ENCODE results near the gene TM6SF1. TPM values are rescaled to one million over a fixed set of nuclear protein-coding genes. Genes with fewer than 3 reads are reported as not detected.
"Not testable (repeated sequence)": the region's sequence is repeated elsewhere in the genome, so short reads cannot be mapped to it uniquely, and the experiment has no call there.

The TM6SF1 gene
- total RNA-seq, 2 donors from 2014 or later: 7.3 to 30.2 TPM

- no peaks in the 10 kb centered on the region for H3K9me3 ChIP-seq
- H3K4me1 ChIP-seq: no peaks in the 10 kb centered on the region
- no peak overlapping the region for H3K27ac ChIP-seq
- no peak for DNase-seq (ENCODE audit: low spot score)
- H3K4me3 ChIP-seq: no peak overlapping the region
- H3K36me3 ChIP-seq: peaks cover 7% of the 10 kb centered on the region
- no peak for TF ChIP-seq CTCF (IDR thresholded peaks at IDR 0.05)
- H3K27me3 ChIP-seq: no peaks in the 10 kb centered on the region
Measured at GRCh38 chr15:83127547-83128150, 20.2 kb downstream of the TM6SF1 start.

GRCh38 chr15:83129791-83130190, 22.3 kb downstream of the TM6SF1 start:
- Histone ChIP-seq H3K27me3 (no peaks in the 10 kb centered on the region), H3K4me1 (no peaks in the 10 kb centered on the region)

GRCh38 chr15:83132861-83133523, 25.5 kb downstream of the TM6SF1 start:
- Histone ChIP-seq H3K9me3 (no peaks in the 10 kb centered on the region), H3K27me3 (no peaks in the 10 kb centered on the region), H3K36me3 (no peaks in the 10 kb centered on the region), H3K4me1 (no peaks in the 10 kb centered on the region), H3K4me3 (no peak overlapping the region), H3K27ac (no peak overlapping the region)
- DNase-seq (ENCODE audit: low spot score): no peak
- TF ChIP-seq CTCF (IDR thresholded peaks at IDR 0.05): no peak

More at GRCh38 chr15:83129791-83130190, 22.3 kb downstream of the TM6SF1 start:
- TF ChIP-seq CTCF (IDR thresholded peaks at IDR 0.05): no peak
- Histone ChIP-seq H3K27ac (no peak overlapping the region), H3K36me3 (no peaks in the 10 kb centered on the region), H3K9me3 (no peaks in the 10 kb centered on the region), H3K4me3 (no peak overlapping the region)
- no peak for DNase-seq (ENCODE audit: low spot score)

- not testable (repeated sequence) for H3K27ac ChIP-seq; H3K9me3 ChIP-seq; DNase-seq (ENCODE audit: low spot score); H3K27me3 ChIP-seq; H3K4me3 ChIP-seq; H3K4me1 ChIP-seq
- peaks cover 20% of the 10 kb centered on the region for H3K36me3 ChIP-seq
Measured at GRCh38 chr15:83142151-83142550, 34.7 kb downstream of the TM6SF1 start.

- H3K4me3 ChIP-seq: no peak overlapping the region
- H3K9me3 ChIP-seq: no peaks in the 10 kb centered on the region
- H3K36me3 ChIP-seq: peaks cover 18% of the 10 kb centered on the region
- no peak overlapping the region for H3K27ac ChIP-seq
- no peak for DNase-seq (ENCODE audit: low spot score)
- no peaks in the 10 kb centered on the region for H3K27me3 ChIP-seq
- no peak for TF ChIP-seq CTCF (IDR thresholded peaks at IDR 0.05)
- no peaks in the 10 kb centered on the region for H3K4me1 ChIP-seq
Measured at GRCh38 chr15:83144771-83145170, 37.3 kb downstream of the TM6SF1 start.

- H3K9me3 ChIP-seq: no peaks in the 10 kb centered on the region
- H3K4me1 ChIP-seq: no peaks in the 10 kb centered on the region
- TF ChIP-seq CTCF (IDR thresholded peaks at IDR 0.05): no peak
- DNase-seq (ENCODE audit: low spot score): no peak
- no peak overlapping the region for H3K27ac ChIP-seq
- no peaks in the 10 kb centered on the region for H3K27me3 ChIP-seq
- H3K4me3 ChIP-seq: no peak overlapping the region
- H3K36me3 ChIP-seq: peaks cover 34% of the 10 kb centered on the region
Measured at GRCh38 chr15:83153288-83153687, 45.8 kb downstream of the TM6SF1 start.
